OCI-LY3 (cell line): ENCODE measurements around the gene CCDC191.

Experiments used
- H2AFZ ChIP-seq: fragments of 200-600, 300-600 bp; shearing (Covaris generic); 2 replicates; pipeline ENCODE4 v1.6.0; 2014; ENCODE audit warnings: antibody characterized with exemption, low read depth, low read length
- H3K27ac ChIP-seq: fragments of 200-600, 300-600 bp; sonication (generic); 2 replicates; pipeline ENCODE4 v1.5.1; 2014; ENCODE audit warnings: mild to moderate bottlenecking, low read length, moderate library complexity, mixed read lengths
- H3K27me3 ChIP-seq: fragments of 200-600, 300-600 bp; sonication (generic); 2 replicates; pipeline ENCODE4 v1.6.1; 2014; ENCODE audit warnings: low read depth, low read length, mixed read lengths
- H3K36me3 ChIP-seq: fragments of 200-600, 300-600 bp; sonication (generic); replicated peaks from 2 replicates; pipeline ENCODE3; 2014; ENCODE audit warnings: low read depth, low read length, mixed read lengths
- H3K4me1 ChIP-seq: fragments of 300-600, 200-600 bp; sonication (generic); 2 replicates; pipeline ENCODE4 v1.6.1; 2014; ENCODE audit warnings: low read length, mixed read lengths
- H3K4me2 ChIP-seq: fragments of 200-600, 300-600 bp; sonication (generic); 2 replicates; pipeline ENCODE4 v1.6.1; 2014; ENCODE audit warnings: low read length, mixed read lengths
- H3K4me3 ChIP-seq: fragments of 300-600, 200-600 bp; sonication (generic); 2 replicates; pipeline ENCODE4 v1.5.1; 2014; ENCODE audit warnings: antibody characterized with exemption, mild to moderate bottlenecking, low read length, moderate library complexity
- H3K79me2 ChIP-seq: fragments of 300-600, 200-600 bp; shearing (Covaris generic); 2 replicates; pipeline ENCODE4 v1.6.1; 2014; ENCODE audit warnings: mild to moderate bottlenecking, low read length, mixed read lengths
- H3K9ac ChIP-seq: fragments of 300-600, 200-600 bp; shearing (Covaris generic); 2 replicates; pipeline ENCODE4 v1.6.0; 2014; ENCODE audit warnings: mild to moderate bottlenecking, low read length, moderate library complexity
- H3K9me3 ChIP-seq: fragments of 200-600, 300-600 bp; shearing (Covaris generic); 2 replicates; pipeline ENCODE4 v1.6.1; 2014; ENCODE audit warnings: low read length, mixed read lengths; ENCODE audit not compliant: insufficient read depth
- H4K20me1 ChIP-seq: fragments of 200-600, 300-600 bp; sonication (generic); 2 replicates; pipeline ENCODE4 v1.6.1; 2016; ENCODE audit warnings: low read length, mixed read lengths; ENCODE audit not compliant: insufficient read depth
- CTCF ChIP-seq: fragments of 200-600, 300-600 bp; sonication (generic); IDR thresholded peaks from 2 replicates; pipeline ENCODE4 v1.5.1; 2014; ENCODE audit warnings: antibody characterized with exemption, low read length, low read depth
- EZH2phosphoT487 ChIP-seq: fragments of 200-600 bp; shearing (Covaris generic); IDR thresholded peaks from 2 replicates; pipeline ENCODE4 v1.6.1; 2018; ENCODE audit warnings: antibody characterized with exemption, mixed run types, low read depth

The CCDC191 gene

GRCh38 chr3:114033721-114034120 lies 22.6 kb downstream of the CCDC191 start:
- H2AFZ ChIP-seq: no peak overlapping the region
- no peaks in the 10 kb centered on the region for H3K9me3 ChIP-seq
- no peak overlapping the region for H3K4me2 ChIP-seq
- H3K9ac ChIP-seq: no peak overlapping the region
- no peaks in the 10 kb centered on the region for H3K36me3 ChIP-seq
- H3K79me2 ChIP-seq: no peaks in the 10 kb centered on the region
- H3K4me1 ChIP-seq: no peaks in the 10 kb centered on the region
- TF ChIP-seq CTCF: no peak
- TF ChIP-seq EZH2phosphoT487: no peak
- no peak overlapping the region for H3K27ac ChIP-seq
- H3K27me3 ChIP-seq: no peaks in the 10 kb centered on the region
- no peaks in the 10 kb centered on the region for H4K20me1 ChIP-seq
- no peak overlapping the region for H3K4me3 ChIP-seq

GRCh38 chr3:114026331-114026730 lies 30.0 kb downstream of the CCDC191 start:
- no peak overlapping the region for H2AFZ ChIP-seq
- H3K9me3 ChIP-seq: no peaks in the 10 kb centered on the region
- no peak overlapping the region for H3K4me3 ChIP-seq
- H3K36me3 ChIP-seq: no peaks in the 10 kb centered on the region
- no peaks in the 10 kb centered on the region for H3K79me2 ChIP-seq
- TF ChIP-seq CTCF: no peak
- TF ChIP-seq EZH2phosphoT487: no peak
- no peak overlapping the region for H3K9ac ChIP-seq
- no peaks in the 10 kb centered on the region for H3K27me3 ChIP-seq
- peaks cover under 1% of the 10 kb centered on the region for H3K4me1 ChIP-seq
- no peak overlapping the region for H3K4me2 ChIP-seq
- H4K20me1 ChIP-seq: no peaks in the 10 kb centered on the region
- no peak overlapping the region for H3K27ac ChIP-seq

DNA sequence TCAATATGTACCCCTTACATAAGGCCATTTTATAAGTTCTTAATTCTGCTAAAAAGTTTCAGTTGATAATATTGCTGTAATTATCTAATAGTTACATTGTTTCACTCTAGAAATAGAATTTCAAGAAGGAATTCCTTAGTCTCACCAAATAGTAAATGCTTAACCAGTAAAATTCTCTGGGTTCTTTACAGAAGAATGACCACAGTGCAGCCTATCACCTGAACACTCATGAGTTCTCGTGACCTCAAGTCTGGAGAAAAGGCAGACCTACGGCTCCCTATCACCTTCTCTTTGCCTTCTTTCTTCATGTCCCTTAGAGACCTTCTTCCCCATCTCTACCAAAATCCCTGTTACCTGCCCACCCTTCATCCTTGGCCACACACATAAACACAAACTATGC lies 30.9 kb downstream of the CCDC191 start:
- Histone ChIP-seq H3K4me2 (no peak overlapping the region), H2AFZ (no peak overlapping the region), H3K4me1 (peaks cover 9% of the 10 kb centered on the region), H3K27ac (no peak overlapping the region), H3K36me3 (no peaks in the 10 kb centered on the region), H3K9ac (no peak overlapping the region), H4K20me1 (no peaks in the 10 kb centered on the region), H3K27me3 (no peaks in the 10 kb centered on the region), H3K9me3 (no peaks in the 10 kb centered on the region), H3K79me2 (no peaks in the 10 kb centered on the region), H3K4me3 (no peak overlapping the region)
- TF ChIP-seq CTCF (no peak), EZH2phosphoT487 (no peak)

GRCh38 chr3:114022145-114022802 lies 34.1 kb downstream of the CCDC191 start:
- Histone ChIP-seq H2AFZ (no peak overlapping the region), H3K36me3 (no peaks in the 10 kb centered on the region), H3K9ac (no peak overlapping the region), H3K9me3 (no peaks in the 10 kb centered on the region), H3K4me2 (no peak overlapping the region), H3K4me3 (no peak overlapping the region), H3K4me1 (peaks cover 11% of the 10 kb centered on the region), H3K27ac (no peak overlapping the region), H3K79me2 (no peaks in the 10 kb centered on the region), H4K20me1 (no peaks in the 10 kb centered on the region), H3K27me3 (no peaks in the 10 kb centered on the region)
- no peak for TF ChIP-seq CTCF
- no peak for TF ChIP-seq EZH2phosphoT487
